SK-N-SH treated with all-trans-retinoic acid at 6 μM for 48 hours (cell line): ENCODE results near the gene PRKACB.
A peak's percentile ranks its signal among the peaks of the same experiment; 100 is the strongest.

Experiments used
- ATAC-seq: fragments of 200-7000 bp; cut with Tn5 transposase; 3 replicates; pipeline ENCODE4 v1.9.1; 2020; ENCODE audit warnings: mild to moderate bottlenecking, moderate library complexity
- ARNTL ChIP-seq: fragments of 450-650 bp; formaldehyde crosslinking; IDR thresholded peaks from 2 replicates; pipeline ENCODE4 v1.5.0; 2020; ENCODE audit warnings: low read depth, mild to moderate bottlenecking, moderate library complexity, borderline replicate concordance
- BACH2 ChIP-seq: fragments of 250-450 bp; sonication (Bioruptor Pico); IDR thresholded peaks from 2 replicates; pipeline ENCODE4 v1.9.0; 2021; ENCODE audit warnings: mild to moderate bottlenecking, borderline replicate concordance
- CSDC2 ChIP-seq: fragments of 250-450 bp; sonication (Bioruptor Pico); IDR thresholded peaks from 2 replicates; pipeline ENCODE4 v1.5.0; 2020; ENCODE audit warnings: mild to moderate bottlenecking, moderate library complexity
- ESRRG ChIP-seq: fragments of 250-450 bp; sonication (Bioruptor Pico); IDR thresholded peaks from 2 replicates; pipeline ENCODE4 v1.6.1; 2021; ENCODE audit warnings: mild to moderate bottlenecking
- GLIS3 ChIP-seq: fragments of 250-450 bp; sonication (Bioruptor Pico); IDR thresholded peaks from 2 replicates; pipeline ENCODE4 v1.5.0; 2020; ENCODE audit warnings: mild to moderate bottlenecking, moderate library complexity
- ISL1 ChIP-seq: fragments of 250-450 bp; sonication (Bioruptor Pico); IDR thresholded peaks from 2 replicates; pipeline ENCODE4 v2.1.2; 2022; ENCODE audit warnings: mild to moderate bottlenecking, moderate library complexity
- OSR1 ChIP-seq: fragments of 250-450 bp; sonication (Bioruptor Pico); IDR thresholded peaks from 2 replicates; pipeline ENCODE4 v1.8.0; 2022; ENCODE audit warnings: moderate library complexity, mild to moderate bottlenecking, inconsistent platforms
- PATZ1 ChIP-seq: fragments of 250-450 bp; sonication (Bioruptor Pico); IDR thresholded peaks from 2 replicates; pipeline ENCODE4 v1.8.0; 2020; ENCODE audit warnings: mild to moderate bottlenecking, moderate library complexity, borderline replicate concordance
- POU6F1 ChIP-seq: fragments of 250-450 bp; sonication (Bioruptor Pico); IDR thresholded peaks from 2 replicates; pipeline ENCODE4 v1.8.0; 2021; ENCODE audit warnings: low read depth, mild to moderate bottlenecking, moderate library complexity, borderline replicate concordance
- PPARA ChIP-seq: fragments of 250-450 bp; sonication (Bioruptor Pico); IDR thresholded peaks from 2 replicates; pipeline ENCODE4 v1.5.0; 2020; ENCODE audit warnings: mild to moderate bottlenecking, borderline replicate concordance
- RARB ChIP-seq: fragments of 250-450 bp; sonication (Bioruptor Pico); IDR thresholded peaks from 2 replicates; pipeline ENCODE4 v1.8.0; 2021; ENCODE audit warnings: mild to moderate bottlenecking, moderate library complexity
- SNAI2 ChIP-seq: fragments of 250-450 bp; sonication (Bioruptor Pico); IDR thresholded peaks from 2 replicates; pipeline ENCODE4 v1.5.0; 2020; ENCODE audit warnings: mild to moderate bottlenecking, moderate library complexity
- TOX ChIP-seq: fragments of 250-450 bp; sonication (Bioruptor Pico); IDR thresholded peaks from 2 replicates; pipeline ENCODE4 v1.8.0; 2021; ENCODE audit warnings: mild to moderate bottlenecking, moderate library complexity, borderline replicate concordance
- ZC3H10 ChIP-seq: fragments of 250-450 bp; sonication (Bioruptor Pico); IDR thresholded peaks from 2 replicates; pipeline ENCODE4 v1.5.1; 2021; ENCODE audit warnings: mild to moderate bottlenecking, moderate library complexity
- ZFP3 ChIP-seq: fragments of 250-450 bp; sonication (Bioruptor Pico); IDR thresholded peaks from 2 replicates; pipeline ENCODE4 v1.5.0; 2020; ENCODE audit warnings: mild to moderate bottlenecking, moderate library complexity
- ZFP30 ChIP-seq: fragments of 450-650 bp; formaldehyde crosslinking; IDR thresholded peaks from 2 replicates; pipeline ENCODE4 v1.5.0; 2022; ENCODE audit warnings: mild to moderate bottlenecking, moderate library complexity
- ZNF565 ChIP-seq: fragments of 450-650 bp; formaldehyde crosslinking; conservative IDR thresholded peaks from 2 replicates; pipeline ENCODE4 v1.5.0; 2020; ENCODE audit warnings: low read depth, mild to moderate bottlenecking, moderate library complexity
- ZNF8 ChIP-seq: fragments of 450-650 bp; formaldehyde crosslinking; IDR thresholded peaks from 2 replicates; pipeline ENCODE4 v1.5.0; 2020; ENCODE audit warnings: mild to moderate bottlenecking, moderate library complexity
- TF ChIP-seq, protein P1 (sequence below): fragments of 250-450 bp; sonication (Bioruptor Pico); IDR thresholded peaks from 2 replicates; pipeline ENCODE4 v1.5.1; 2021; ENCODE audit warnings: mild to moderate bottlenecking, moderate library complexity
- TF ChIP-seq, protein P2 (sequence below): fragments of 250-450 bp; sonication (Bioruptor Pico); IDR thresholded peaks from 2 replicates; pipeline ENCODE4 v1.5.1; 2020; ENCODE audit warnings: low read depth, mild to moderate bottlenecking, moderate library complexity
- TF ChIP-seq, protein P3 (sequence below): fragments of 250-450 bp; sonication (Bioruptor Pico); IDR thresholded peaks from 2 replicates; pipeline ENCODE4 v1.5.0; 2020; ENCODE audit warnings: mild to moderate bottlenecking, moderate library complexity

Gene PRKACB

GRCh38 chr1:84253036-84253435 lies 109.0 kb downstream of the PRKACB start:
- TF ChIP-seq ARNTL (CRISPR knock-in tag): no peak
- no peak for TF ChIP-seq SNAI2
- TF ChIP-seq ZC3H10 (CRISPR knock-in tag): no peak
- TF ChIP-seq, protein P1, sequence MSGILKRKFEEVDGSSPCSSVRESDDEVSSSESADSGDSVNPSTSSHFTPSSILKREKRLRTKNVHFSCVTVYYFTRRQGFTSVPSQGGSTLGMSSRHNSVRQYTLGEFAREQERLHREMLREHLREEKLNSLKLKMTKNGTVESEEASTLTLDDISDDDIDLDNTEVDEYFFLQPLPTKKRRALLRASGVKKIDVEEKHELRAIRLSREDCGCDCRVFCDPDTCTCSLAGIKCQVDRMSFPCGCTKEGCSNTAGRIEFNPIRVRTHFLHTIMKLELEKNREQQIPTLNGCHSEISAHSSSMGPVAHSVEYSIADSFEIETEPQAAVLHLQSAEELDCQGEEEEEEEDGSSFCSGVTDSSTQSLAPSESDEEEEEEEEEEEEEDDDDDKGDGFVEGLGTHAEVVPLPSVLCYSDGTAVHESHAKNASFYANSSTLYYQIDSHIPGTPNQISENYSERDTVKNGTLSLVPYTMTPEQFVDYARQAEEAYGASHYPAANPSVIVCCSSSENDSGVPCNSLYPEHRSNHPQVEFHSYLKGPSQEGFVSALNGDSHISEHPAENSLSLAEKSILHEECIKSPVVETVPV: no peak
- no peak for TF ChIP-seq CSDC2 (CRISPR knock-in tag)
- no peak for TF ChIP-seq TOX (CRISPR knock-in tag)
- no peak for TF ChIP-seq PATZ1 (CRISPR knock-in tag)
- TF ChIP-seq, protein P2, sequence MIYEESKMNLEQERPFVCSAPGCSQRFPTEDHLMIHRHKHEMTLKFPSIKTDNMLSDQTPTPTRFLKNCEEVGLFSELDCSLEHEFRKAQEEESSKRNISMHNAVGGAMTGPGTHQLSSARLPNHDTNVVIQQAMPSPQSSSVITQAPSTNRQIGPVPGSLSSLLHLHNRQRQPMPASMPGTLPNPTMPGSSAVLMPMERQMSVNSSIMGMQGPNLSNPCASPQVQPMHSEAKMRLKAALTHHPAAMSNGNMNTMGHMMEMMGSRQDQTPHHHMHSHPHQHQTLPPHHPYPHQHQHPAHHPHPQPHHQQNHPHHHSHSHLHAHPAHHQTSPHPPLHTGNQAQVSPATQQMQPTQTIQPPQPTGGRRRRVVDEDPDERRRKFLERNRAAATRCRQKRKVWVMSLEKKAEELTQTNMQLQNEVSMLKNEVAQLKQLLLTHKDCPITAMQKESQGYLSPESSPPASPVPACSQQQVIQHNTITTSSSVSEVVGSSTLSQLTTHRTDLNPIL (CRISPR knock-in tag): no peak
- TF ChIP-seq GLIS3 (CRISPR knock-in tag): no peak
- no peak for TF ChIP-seq OSR1 (CRISPR knock-in tag)
- TF ChIP-seq PPARA: no peak
- TF ChIP-seq ZFP30: no peak
- no peak for TF ChIP-seq BACH2
- no peak for TF ChIP-seq ESRRG (CRISPR knock-in tag)
- no peak for TF ChIP-seq ZNF565
- no peak for TF ChIP-seq POU6F1 (CRISPR knock-in tag)
- no peak for TF ChIP-seq ZFP3 (CRISPR knock-in tag)
- no peak for TF ChIP-seq ISL1 (CRISPR knock-in tag)
- no peak; the same call in 2 of the 3 replicates for ATAC-seq

DNA sequence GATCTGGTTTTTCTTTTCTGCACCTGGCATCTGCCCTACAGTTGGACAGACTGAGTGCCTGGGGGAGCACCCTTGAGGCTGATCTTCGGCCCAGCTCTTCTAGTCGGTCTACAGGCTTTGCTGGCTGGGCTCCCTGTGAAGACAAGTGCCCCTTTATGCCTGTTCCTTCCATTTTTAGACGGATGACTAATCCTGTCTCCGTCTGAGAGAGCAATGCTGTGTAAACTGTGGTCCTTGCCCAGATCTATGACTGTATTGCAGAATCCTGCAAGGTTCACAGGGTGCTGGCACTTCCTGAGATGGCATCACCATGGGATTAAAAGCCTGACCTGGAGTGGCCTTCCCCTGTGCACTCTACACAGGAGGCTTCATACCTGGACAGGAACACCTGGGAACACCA lies 109.8 kb downstream of the PRKACB start:
- ATAC-seq: peak; percentile 98
- TF ChIP-seq ZFP3 (CRISPR knock-in tag) (0 out of 2 replicates have a peak, but pooled peaks have one; percentile 22), ZFP30 (no peak)

DNA sequence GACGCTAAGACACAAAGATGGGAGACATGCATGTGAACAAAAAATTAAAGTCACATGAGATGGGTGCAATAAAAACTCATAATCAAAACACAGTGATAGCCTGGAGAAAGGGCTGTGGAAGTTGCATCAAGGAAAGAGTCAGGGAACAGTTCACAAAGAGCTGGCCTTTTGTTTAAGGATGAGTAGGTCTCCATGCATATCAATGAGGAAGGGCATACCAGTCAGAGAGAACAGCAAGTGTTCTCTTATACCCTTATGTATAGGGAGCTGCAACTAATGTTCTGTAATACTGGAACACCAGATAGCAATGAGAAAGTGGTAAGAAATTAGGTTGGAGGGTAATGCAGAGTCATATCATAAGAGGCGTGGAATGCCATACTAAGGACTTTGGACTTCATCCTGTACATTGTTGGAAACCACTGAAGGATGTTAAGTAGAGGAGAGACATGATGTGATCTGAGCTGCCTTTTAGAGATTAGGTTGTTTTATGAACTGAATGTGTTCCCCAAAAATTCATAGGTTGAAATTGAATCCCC lies 110.7 kb downstream of the PRKACB start:
- no peak for ATAC-seq
- TF ChIP-seq CSDC2 (CRISPR knock-in tag) (no peak), GLIS3 (CRISPR knock-in tag) (no peak), POU6F1 (CRISPR knock-in tag) (no peak), ESRRG (CRISPR knock-in tag) (no peak), PPARA (no peak), ARNTL (CRISPR knock-in tag) (no peak), TOX (CRISPR knock-in tag) (no peak), RARB (no peak), ZNF8 (CRISPR knock-in tag) (no peak), ISL1 (CRISPR knock-in tag) (no peak)
- TF ChIP-seq, protein P3, sequence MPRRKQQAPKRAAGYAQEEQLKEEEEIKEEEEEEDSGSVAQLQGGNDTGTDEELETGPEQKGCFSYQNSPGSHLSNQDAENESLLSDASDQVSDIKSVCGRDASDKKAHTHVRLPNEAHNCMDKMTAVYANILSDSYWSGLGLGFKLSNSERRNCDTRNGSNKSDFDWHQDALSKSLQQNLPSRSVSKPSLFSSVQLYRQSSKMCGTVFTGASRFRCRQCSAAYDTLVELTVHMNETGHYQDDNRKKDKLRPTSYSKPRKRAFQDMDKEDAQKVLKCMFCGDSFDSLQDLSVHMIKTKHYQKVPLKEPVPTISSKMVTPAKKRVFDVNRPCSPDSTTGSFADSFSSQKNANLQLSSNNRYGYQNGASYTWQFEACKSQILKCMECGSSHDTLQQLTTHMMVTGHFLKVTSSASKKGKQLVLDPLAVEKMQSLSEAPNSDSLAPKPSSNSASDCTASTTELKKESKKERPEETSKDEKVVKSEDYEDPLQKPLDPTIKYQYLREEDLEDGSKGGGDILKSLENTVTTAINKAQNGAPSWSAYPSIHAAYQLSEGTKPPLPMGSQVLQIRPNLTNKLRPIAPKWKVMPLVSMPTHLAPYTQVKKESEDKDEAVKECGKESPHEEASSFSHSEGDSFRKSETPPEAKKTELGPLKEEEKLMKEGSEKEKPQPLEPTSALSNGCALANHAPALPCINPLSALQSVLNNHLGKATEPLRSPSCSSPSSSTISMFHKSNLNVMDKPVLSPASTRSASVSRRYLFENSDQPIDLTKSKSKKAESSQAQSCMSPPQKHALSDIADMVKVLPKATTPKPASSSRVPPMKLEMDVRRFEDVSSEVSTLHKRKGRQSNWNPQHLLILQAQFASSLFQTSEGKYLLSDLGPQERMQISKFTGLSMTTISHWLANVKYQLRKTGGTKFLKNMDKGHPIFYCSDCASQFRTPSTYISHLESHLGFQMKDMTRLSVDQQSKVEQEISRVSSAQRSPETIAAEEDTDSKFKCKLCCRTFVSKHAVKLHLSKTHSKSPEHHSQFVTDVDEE (CRISPR knock-in tag): no peak
